ENCODE data around the gene ATF3.
"Not testable (repeated sequence)": the region's sequence is repeated elsewhere in the genome, so short reads cannot be mapped to it uniquely, and the experiment has no call there.

DNA sequence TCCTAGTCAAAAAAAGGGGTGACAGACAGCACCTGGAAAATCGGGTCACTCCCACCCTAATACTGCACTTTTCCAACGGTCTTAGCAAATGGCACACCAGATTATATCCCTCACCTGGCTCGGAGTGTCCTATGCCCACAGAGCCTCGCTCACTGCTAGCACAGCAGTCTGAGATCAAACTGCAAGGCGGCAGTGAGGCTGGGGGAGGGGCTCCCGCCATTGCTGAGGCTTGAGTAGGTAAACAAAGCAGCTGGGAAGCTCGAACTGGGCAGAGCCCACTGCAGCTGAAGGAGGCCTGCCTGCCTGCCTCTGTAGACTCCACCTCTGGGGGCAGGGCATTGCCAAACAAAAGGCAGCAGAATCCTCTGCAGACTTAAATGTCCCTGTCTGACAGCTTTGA lies 49.7 kb downstream of the ATF3 start:
- not testable (repeated sequence) for TF ChIP-seq POLR2AphosphoS5, POLR2A (IDR thresholded peaks at IDR 0.05; ENCODE audit: low read depth, low read length)
